Measurements from ENCODE around the gene ADCY2.

GRCh38 chr5:7608772-7609171 is 212.8 kb downstream of the ADCY2 start:
- TF ChIP-seq CTCF (IDR thresholded peaks at IDR 0.05) (no peak), SIN3A (IDR thresholded peaks at IDR 0.05; ENCODE audit: borderline replicate concordance, low read depth, low read length) (no peak), RFX5 (IDR thresholded peaks at IDR 0.05; ENCODE audit: low read length) (no peak), RAD21 (IDR thresholded peaks at IDR 0.05; ENCODE audit: low read length) (no peak), NRF1 (IDR thresholded peaks at IDR 0.05; ENCODE audit: low read depth, low read length) (no peak), MAX (IDR thresholded peaks at IDR 0.05; ENCODE audit: low read depth) (no peak), CHD2 (IDR thresholded peaks at IDR 0.05; ENCODE audit: low read length, partially characterized antibody) (no peak), YY1 (IDR thresholded peaks at IDR 0.05; ENCODE audit: low read depth) (no peak), POLR2AphosphoS5 (IDR thresholded peaks at IDR 0.05; ENCODE audit: low read depth, low read length) (no peak), TEAD4 (IDR thresholded peaks at IDR 0.05; ENCODE audit: borderline replicate concordance, insufficient read depth) (no peak)
- TF ChIP-seq, protein P1, sequence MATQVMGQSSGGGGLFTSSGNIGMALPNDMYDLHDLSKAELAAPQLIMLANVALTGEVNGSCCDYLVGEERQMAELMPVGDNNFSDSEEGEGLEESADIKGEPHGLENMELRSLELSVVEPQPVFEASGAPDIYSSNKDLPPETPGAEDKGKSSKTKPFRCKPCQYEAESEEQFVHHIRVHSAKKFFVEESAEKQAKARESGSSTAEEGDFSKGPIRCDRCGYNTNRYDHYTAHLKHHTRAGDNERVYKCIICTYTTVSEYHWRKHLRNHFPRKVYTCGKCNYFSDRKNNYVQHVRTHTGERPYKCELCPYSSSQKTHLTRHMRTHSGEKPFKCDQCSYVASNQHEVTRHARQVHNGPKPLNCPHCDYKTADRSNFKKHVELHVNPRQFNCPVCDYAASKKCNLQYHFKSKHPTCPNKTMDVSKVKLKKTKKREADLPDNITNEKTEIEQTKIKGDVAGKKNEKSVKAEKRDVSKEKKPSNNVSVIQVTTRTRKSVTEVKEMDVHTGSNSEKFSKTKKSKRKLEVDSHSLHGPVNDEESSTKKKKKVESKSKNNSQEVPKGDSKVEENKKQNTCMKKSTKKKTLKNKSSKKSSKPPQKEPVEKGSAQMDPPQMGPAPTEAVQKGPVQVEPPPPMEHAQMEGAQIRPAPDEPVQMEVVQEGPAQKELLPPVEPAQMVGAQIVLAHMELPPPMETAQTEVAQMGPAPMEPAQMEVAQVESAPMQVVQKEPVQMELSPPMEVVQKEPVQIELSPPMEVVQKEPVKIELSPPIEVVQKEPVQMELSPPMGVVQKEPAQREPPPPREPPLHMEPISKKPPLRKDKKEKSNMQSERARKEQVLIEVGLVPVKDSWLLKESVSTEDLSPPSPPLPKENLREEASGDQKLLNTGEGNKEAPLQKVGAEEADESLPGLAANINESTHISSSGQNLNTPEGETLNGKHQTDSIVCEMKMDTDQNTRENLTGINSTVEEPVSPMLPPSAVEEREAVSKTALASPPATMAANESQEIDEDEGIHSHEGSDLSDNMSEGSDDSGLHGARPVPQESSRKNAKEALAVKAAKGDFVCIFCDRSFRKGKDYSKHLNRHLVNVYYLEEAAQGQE (IDR thresholded peaks at IDR 0.05; ENCODE audit: low read depth, low read length) = no peak
- TF ChIP-seq, protein P2, sequence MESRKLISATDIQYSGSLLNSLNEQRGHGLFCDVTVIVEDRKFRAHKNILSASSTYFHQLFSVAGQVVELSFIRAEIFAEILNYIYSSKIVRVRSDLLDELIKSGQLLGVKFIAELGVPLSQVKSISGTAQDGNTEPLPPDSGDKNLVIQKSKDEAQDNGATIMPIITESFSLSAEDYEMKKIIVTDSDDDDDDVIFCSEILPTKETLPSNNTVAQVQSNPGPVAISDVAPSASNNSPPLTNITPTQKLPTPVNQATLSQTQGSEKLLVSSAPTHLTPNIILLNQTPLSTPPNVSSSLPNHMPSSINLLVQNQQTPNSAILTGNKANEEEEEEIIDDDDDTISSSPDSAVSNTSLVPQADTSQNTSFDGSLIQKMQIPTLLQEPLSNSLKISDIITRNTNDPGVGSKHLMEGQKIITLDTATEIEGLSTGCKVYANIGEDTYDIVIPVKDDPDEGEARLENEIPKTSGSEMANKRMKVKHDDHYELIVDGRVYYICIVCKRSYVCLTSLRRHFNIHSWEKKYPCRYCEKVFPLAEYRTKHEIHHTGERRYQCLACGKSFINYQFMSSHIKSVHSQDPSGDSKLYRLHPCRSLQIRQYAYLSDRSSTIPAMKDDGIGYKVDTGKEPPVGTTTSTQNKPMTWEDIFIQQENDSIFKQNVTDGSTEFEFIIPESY (IDR thresholded peaks at IDR 0.05; ENCODE audit: borderline replicate concordance, low read depth) = no peak

Measured in SK-N-SH (cell line).